ENCODE results near the gene KIF7. TPM values are rescaled to one million over a fixed set of nuclear protein-coding genes. Genes with fewer than 3 reads are reported as not detected.
A peak's percentile ranks its signal among the peaks of the same experiment; 100 is the strongest.

Gene KIF7, protein sequence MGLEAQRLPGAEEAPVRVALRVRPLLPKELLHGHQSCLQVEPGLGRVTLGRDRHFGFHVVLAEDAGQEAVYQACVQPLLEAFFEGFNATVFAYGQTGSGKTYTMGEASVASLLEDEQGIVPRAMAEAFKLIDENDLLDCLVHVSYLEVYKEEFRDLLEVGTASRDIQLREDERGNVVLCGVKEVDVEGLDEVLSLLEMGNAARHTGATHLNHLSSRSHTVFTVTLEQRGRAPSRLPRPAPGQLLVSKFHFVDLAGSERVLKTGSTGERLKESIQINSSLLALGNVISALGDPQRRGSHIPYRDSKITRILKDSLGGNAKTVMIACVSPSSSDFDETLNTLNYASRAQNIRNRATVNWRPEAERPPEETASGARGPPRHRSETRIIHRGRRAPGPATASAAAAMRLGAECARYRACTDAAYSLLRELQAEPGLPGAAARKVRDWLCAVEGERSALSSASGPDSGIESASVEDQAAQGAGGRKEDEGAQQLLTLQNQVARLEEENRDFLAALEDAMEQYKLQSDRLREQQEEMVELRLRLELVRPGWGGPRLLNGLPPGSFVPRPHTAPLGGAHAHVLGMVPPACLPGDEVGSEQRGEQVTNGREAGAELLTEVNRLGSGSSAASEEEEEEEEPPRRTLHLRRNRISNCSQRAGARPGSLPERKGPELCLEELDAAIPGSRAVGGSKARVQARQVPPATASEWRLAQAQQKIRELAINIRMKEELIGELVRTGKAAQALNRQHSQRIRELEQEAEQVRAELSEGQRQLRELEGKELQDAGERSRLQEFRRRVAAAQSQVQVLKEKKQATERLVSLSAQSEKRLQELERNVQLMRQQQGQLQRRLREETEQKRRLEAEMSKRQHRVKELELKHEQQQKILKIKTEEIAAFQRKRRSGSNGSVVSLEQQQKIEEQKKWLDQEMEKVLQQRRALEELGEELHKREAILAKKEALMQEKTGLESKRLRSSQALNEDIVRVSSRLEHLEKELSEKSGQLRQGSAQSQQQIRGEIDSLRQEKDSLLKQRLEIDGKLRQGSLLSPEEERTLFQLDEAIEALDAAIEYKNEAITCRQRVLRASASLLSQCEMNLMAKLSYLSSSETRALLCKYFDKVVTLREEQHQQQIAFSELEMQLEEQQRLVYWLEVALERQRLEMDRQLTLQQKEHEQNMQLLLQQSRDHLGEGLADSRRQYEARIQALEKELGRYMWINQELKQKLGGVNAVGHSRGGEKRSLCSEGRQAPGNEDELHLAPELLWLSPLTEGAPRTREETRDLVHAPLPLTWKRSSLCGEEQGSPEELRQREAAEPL (N-terminal part only)
- total RNA-seq = 10 to 100 TPM in 2 of 4 donors, 1 to 10 TPM in 2; 2.0 to 17.3 (median 11.3) TPM

DNA sequence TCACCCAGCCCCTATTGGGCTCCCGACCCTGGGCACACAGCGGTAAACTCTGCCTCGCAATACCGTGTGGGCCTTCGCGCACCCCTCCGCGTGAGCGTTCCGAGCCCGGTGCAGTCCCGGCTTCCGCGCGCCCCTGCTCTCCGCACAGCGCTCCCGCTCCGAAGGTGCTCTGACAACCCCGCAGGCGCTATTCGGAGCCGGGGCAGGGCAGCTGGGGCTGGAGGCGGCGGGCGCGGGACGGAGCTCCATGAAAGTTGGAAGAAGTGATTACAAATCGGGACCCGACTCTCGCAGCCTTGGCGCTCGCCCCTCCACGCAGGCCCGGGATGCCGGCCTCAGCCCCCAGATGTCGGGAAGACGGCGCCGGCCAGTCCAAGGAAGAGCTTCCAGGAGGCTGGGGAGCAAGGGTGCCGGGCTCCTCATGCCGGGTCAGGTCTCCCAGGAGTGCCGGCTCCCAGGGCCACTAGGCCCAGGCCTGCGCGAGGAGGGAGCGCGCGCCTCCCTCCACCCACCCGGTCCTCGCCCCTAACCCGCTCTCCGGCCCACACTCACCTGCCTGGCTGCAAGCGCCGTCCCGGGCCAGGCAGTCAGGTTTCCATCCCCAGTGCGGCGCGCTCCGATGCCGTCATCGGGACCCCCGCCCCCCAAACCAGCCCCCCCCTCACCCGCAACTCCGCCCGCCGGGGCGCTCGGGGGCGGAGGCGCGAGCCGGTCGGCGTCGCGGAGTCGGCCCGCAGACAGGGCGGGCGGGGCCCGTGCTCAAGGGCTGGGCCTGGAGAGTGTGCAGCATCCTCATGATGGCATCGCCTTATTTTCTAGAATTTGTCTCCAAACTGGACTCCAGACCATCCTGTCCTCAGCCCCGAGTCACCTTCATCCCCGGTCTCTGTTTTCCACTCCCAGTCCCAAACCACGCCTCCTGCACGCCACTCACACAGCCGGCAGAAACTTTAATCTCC, at the start of gene KIF7:
Gene KIF7, minus strand, starts transcription at position 621 of the 959 bp plus-strand sequence. CDS start 2,537 bp downstream, outside the sequence.
- intact Hi-C loops (cut with DNase I; ENCODE audit: low total_unique reads) = no loop called here
- Histone ChIP-seq H3K4me3 (peak within 1 kb of the TSS; percentile 61 to 67), H3K27me3 (no peaks in the 10 kb centered on the region), H3K27ac (peak within 1 kb of the TSS; percentile 50 to 65), H3K9me3 (no peaks in the 10 kb centered on the region), H3K36me3 (no peaks in the 10 kb centered on the region), H3K4me1 (no peaks in the 10 kb centered on the region)
- TF ChIP-seq, protein P1, sequence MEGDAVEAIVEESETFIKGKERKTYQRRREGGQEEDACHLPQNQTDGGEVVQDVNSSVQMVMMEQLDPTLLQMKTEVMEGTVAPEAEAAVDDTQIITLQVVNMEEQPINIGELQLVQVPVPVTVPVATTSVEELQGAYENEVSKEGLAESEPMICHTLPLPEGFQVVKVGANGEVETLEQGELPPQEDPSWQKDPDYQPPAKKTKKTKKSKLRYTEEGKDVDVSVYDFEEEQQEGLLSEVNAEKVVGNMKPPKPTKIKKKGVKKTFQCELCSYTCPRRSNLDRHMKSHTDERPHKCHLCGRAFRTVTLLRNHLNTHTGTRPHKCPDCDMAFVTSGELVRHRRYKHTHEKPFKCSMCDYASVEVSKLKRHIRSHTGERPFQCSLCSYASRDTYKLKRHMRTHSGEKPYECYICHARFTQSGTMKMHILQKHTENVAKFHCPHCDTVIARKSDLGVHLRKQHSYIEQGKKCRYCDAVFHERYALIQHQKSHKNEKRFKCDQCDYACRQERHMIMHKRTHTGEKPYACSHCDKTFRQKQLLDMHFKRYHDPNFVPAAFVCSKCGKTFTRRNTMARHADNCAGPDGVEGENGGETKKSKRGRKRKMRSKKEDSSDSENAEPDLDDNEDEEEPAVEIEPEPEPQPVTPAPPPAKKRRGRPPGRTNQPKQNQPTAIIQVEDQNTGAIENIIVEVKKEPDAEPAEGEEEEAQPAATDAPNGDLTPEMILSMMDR (IDR thresholded peaks at IDR 0.05) = no peak
- TF ChIP-seq POLR2A (IDR thresholded peaks at IDR 0.05) = peak in 1 of 2 donors; percentile 15
- DNase-seq = peak in 1 of 2 donors; percentile 59

DNA sequence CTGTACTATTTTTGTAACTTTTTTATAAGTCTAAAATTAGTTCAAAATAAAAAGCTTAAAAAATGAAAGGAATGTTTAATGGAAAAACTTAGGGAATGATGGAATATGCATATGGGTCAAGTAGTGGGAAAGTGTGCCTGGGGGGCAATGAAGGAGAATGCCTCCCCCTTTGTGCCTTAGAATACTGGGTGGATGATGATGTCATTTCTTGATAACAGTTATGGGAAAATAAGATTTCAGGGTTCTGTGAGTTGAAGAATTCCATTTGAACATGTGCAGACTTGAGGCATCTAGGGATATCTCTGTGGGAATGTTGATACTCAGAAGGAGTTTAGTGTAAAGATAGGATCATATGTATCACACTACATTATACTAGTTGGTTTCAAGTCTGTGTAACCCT, 49.1 kb upstream of the KIF7 start:
- TF ChIP-seq, protein P1 (IDR thresholded peaks at IDR 0.05) = no peak
- TF ChIP-seq POLR2A (IDR thresholded peaks at IDR 0.05) = no peak
- intact Hi-C loops (cut with DNase I; ENCODE audit: low total_unique reads) = no loop called here

DNA sequence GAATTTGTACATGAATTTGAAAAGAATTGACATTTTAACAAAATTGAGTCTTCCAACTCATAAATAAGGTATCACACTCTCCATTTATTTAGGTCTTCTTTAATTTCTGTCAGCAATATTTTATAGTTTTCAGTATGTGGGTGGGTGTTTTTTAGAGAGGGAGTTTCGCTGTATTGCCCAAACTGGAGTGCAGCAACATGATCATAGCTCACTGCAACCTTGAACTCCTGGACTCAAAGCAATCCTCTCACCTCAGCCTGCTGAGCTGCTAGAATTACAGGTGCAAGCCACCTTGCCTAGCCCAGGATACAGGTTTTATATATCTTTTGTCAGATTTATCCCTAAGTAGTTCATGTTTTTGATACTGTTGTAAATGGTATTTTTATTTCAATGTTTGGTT, 39.9 kb upstream of the KIF7 start:
- no peak for TF ChIP-seq POLR2A (IDR thresholded peaks at IDR 0.05)
- TF ChIP-seq, protein P1 (IDR thresholded peaks at IDR 0.05) = no peak
- H3K27me3 ChIP-seq = no peaks in the 10 kb centered on the region
- intact Hi-C loops (cut with DNase I; ENCODE audit: low total_unique reads) = no loop called here
- H3K4me3 ChIP-seq = no peak overlapping the region
- no peak for DNase-seq
- H3K4me1 ChIP-seq = no peaks in the 10 kb centered on the region
- no peaks in the 10 kb centered on the region for H3K36me3 ChIP-seq
- H3K9me3 ChIP-seq = no peaks in the 10 kb centered on the region
- H3K27ac ChIP-seq = no peak overlapping the region

More for the DNA sequence above, 49.1 kb upstream of the KIF7 start:
- DNase-seq = no peak
- Histone ChIP-seq H3K27ac (no peak overlapping the region), H3K27me3 (no peaks in the 10 kb centered on the region), H3K4me3 (no peak overlapping the region), H3K9me3 (no peaks in the 10 kb centered on the region), H3K4me1 (no peaks in the 10 kb centered on the region), H3K36me3 (no peaks in the 10 kb centered on the region)

GRCh38 chr15:89693696-89694095, 38.4 kb upstream of the KIF7 start:
- H3K9me3 ChIP-seq = no peaks in the 10 kb centered on the region
- H3K4me3 ChIP-seq = no peak overlapping the region
- TF ChIP-seq POLR2A (IDR thresholded peaks at IDR 0.05) = no peak
- TF ChIP-seq, protein P1 (IDR thresholded peaks at IDR 0.05) = no peak
- no peaks in the 10 kb centered on the region for H3K4me1 ChIP-seq
- H3K27ac ChIP-seq = no peak overlapping the region
- no peaks in the 10 kb centered on the region for H3K36me3 ChIP-seq
- intact Hi-C loops (cut with DNase I; ENCODE audit: low total_unique reads) = no loop called here
- H3K27me3 ChIP-seq = no peaks in the 10 kb centered on the region
- no peak for DNase-seq
